IMR-90 (cell line): ENCODE measurements around the gene SEMA4D. TPM values are rescaled to one million over a fixed set of nuclear protein-coding genes. Genes with fewer than 3 reads are reported as not detected.

ENCODE experiments used
- ATAC-seq: fragments of 200-7000 bp; cut with Tn5 transposase; 2 replicates; pipeline ENCODE4 v1.9.1; 2020; ENCODE audit warnings: low read depth, mild to moderate bottlenecking, moderate library complexity
- BruUV-seq: library from RNA; stranded (reverse); fragments of 400-500 nt; replicated peaks from 2 replicates; lab custom pipeline; 2021; lab: Mats Ljungman, UMichigan
- CTCF ChIA-PET: fragments of 300-600 bp; formaldehyde crosslinking; extraction: SDS; loops from one replicate; lab custom pipeline; 2021; ENCODE audit warnings: antibody characterized with exemption; lab: Yijun Ruan, JAX
- POLR2A ChIA-PET: fragments of 300-600 bp; sonication (Branson Sonifier 250); formaldehyde crosslinking; loops from one replicate; lab custom pipeline; 2022; ENCODE audit warnings: antibody characterized with exemption; ENCODE audit not compliant: unreplicated experiment; lab: Charles Lee
- DNase-seq: peaks from one replicate; pipeline ENCODE4 v3.0.0; 2013
- H2AFZ ChIP-seq: replicated peaks from 2 replicates; pipeline ENCODE3; 2013; ENCODE audit warnings: low read length, mild to moderate bottlenecking; ENCODE audit not compliant: poor library complexity
- H2AK5ac ChIP-seq: 2 replicates; pipeline ENCODE4 v1.6.1; 2013; ENCODE audit warnings: low read depth, low read length, inconsistent platforms
- H2AK9ac ChIP-seq: replicated peaks from 2 replicates; pipeline ENCODE3; 2013; ENCODE audit warnings: mild to moderate bottlenecking, low read depth, low read length, moderate library complexity; ENCODE audit not compliant: poor library complexity
- H2BK120ac ChIP-seq: 2 replicates; pipeline ENCODE4 v1.6.1; 2013; ENCODE audit warnings: low read depth, low read length, inconsistent platforms
- H2BK15ac ChIP-seq: 3 replicates; pipeline ENCODE4 v1.6.1; 2013; ENCODE audit warnings: low read depth, low read length, inconsistent platforms
- H2BK20ac ChIP-seq: 2 replicates; pipeline ENCODE4 v1.6.1; 2013; ENCODE audit warnings: low read depth, mild to moderate bottlenecking, inconsistent platforms, low read length, moderate library complexity
- H2BK5ac ChIP-seq: 2 replicates; pipeline ENCODE4 v1.6.1; 2013; ENCODE audit warnings: mild to moderate bottlenecking, low read depth, low read length, inconsistent platforms; ENCODE audit not compliant: poor library complexity, severe bottlenecking
- H3K14ac ChIP-seq: replicated peaks from 2 replicates; pipeline ENCODE4 v1.6.1; 2013; ENCODE audit warnings: low read depth, low read length, inconsistent platforms
- H3K18ac ChIP-seq: 2 replicates; pipeline ENCODE4 v1.6.1; 2013; ENCODE audit warnings: low read depth, low read length, control low read depth
- H3K23ac ChIP-seq: 2 replicates; pipeline ENCODE4 v1.6.1; 2013; ENCODE audit warnings: low read depth, low read length, inconsistent platforms
- H3K27ac ChIP-seq: 2 replicates; pipeline ENCODE4 v1.5.1; 2013; ENCODE audit warnings: mild to moderate bottlenecking, control low read depth, low read length; ENCODE audit not compliant: insufficient read depth
- H3K27me3 ChIP-seq: 2 replicates; pipeline ENCODE4 v1.6.1; 2013; ENCODE audit warnings: low read length; ENCODE audit not compliant: control insufficient read depth, insufficient read depth
- H3K36me3 ChIP-seq: 2 replicates; pipeline ENCODE4 v1.6.1; 2013; ENCODE audit warnings: low read length, mixed read lengths; ENCODE audit not compliant: control insufficient read depth, insufficient read depth
- H3K4ac ChIP-seq: 2 replicates; pipeline ENCODE4 v1.6.1; 2013; ENCODE audit warnings: low read depth, low read length, inconsistent platforms
- H3K4me1 ChIP-seq: 2 replicates; pipeline ENCODE4 v1.6.1; 2013; ENCODE audit warnings: low read length, mixed read lengths; ENCODE audit not compliant: control insufficient read depth, insufficient read depth
- H3K4me2 ChIP-seq: 2 replicates; pipeline ENCODE4 v1.6.1; 2013; ENCODE audit warnings: low read depth, mild to moderate bottlenecking, control low read depth, low read length, moderate library complexity
- H3K4me3 ChIP-seq: 2 replicates; pipeline ENCODE4 v1.5.1; 2013; ENCODE audit warnings: low read depth, mild to moderate bottlenecking, control low read depth, low read length, moderate library complexity; ENCODE audit not compliant: insufficient read depth
- H3K56ac ChIP-seq: 2 replicates; pipeline ENCODE4 v1.6.1; 2013; ENCODE audit warnings: low read length, inconsistent platforms; ENCODE audit not compliant: insufficient read depth; ENCODE audit errors: extremely low read depth
- H3K79me1 ChIP-seq, 2 experiments: 2 replicates each; pipeline ENCODE4 v1.6.1; 2013; ENCODE audit warnings: low read length in 2 of 2, inconsistent platforms in 1 of 2, low read depth in 1 of 2
- H3K9ac ChIP-seq: 2 replicates; pipeline ENCODE4 v1.6.1; 2013; ENCODE audit warnings: low read depth, low read length, control low read depth
- H3K9me1 ChIP-seq: 2 replicates; pipeline ENCODE4 v1.6.1; 2013; ENCODE audit warnings: low read length, inconsistent platforms; ENCODE audit not compliant: insufficient read depth
- H3K9me3 ChIP-seq: 2 replicates; pipeline ENCODE4 v1.6.1; 2013; ENCODE audit warnings: low read length; ENCODE audit not compliant: control insufficient read depth, insufficient read depth
- H4K20me1 ChIP-seq: 2 replicates; pipeline ENCODE4 v1.6.1; 2013; ENCODE audit warnings: low read length, inconsistent platforms; ENCODE audit not compliant: insufficient read depth
- H4K5ac ChIP-seq: 2 replicates; pipeline ENCODE4 v1.6.1; 2013; ENCODE audit warnings: mild to moderate bottlenecking, low read depth, low read length, control low read depth
- H4K8ac ChIP-seq, 2 experiments: 2 replicates each; pipeline ENCODE4 v1.6.1; 2013; ENCODE audit warnings: low read depth in 2 of 2, low read length in 2 of 2, control low read depth in 1 of 2, inconsistent platforms in 1 of 2
- H4K91ac ChIP-seq: 2 replicates; pipeline ENCODE4 v1.6.1; 2013; ENCODE audit warnings: low read depth, low read length, inconsistent platforms; ENCODE audit not compliant: insufficient read depth
- FOS ChIP-seq: fragments of 150-350 bp; IDR thresholded peaks from 2 replicates; pipeline ENCODE4 v1.6.1; 2016; ENCODE audit warnings: low read depth, low read length
- SMC3 ChIP-seq: fragments of 150-350 bp; IDR thresholded peaks from 2 replicates; pipeline ENCODE4 v1.6.1; 2016; ENCODE audit warnings: low read depth, mild to moderate bottlenecking, antibody characterized with exemption, low read length, moderate library complexity
- WGBS, 2 experiments: methylation state at CpG; one replicate each; pipeline versions ENCODE4 v1.1.5 to v1.1.7; 2013; ENCODE audit warnings: missing lambda C conversion rate in 2 of 2; ENCODE audit not compliant: insufficient read length in 1 of 2; ENCODE audit errors: extremely low coverage in 2 of 2; 5-methylcytosine and 5-hydroxymethylcytosine counted together
- dilution Hi-C: fragments of 300-500 bp; cut with HindIII; formaldehyde crosslinking; loops from one replicate; pipeline ENCODE4 v1.14.3; 2018; ENCODE audit warnings: low sequenced_read_pairs; ENCODE audit not compliant: unreplicated experiment
- in situ Hi-C: fragments of 300-500 bp; cut with MboI; formaldehyde crosslinking; loops from 3 replicates; pipeline ENCODE4 v1.14.3; 2019; ENCODE audit warnings: low sequenced_read_pairs, inconsistent platforms, mixed read lengths
- intact Hi-C: fragments of 100-400 bp; cut with micrococcal nuclease; formaldehyde crosslinking; loops from 2 replicates; pipeline ENCODE4 v1.10.0; 2022
- polyA plus RNA-seq, 3 experiments: library from polyadenylated mRNA; depleted of rRNA; stranded (reverse); fragments of >200 nt; gene quantifications; 2 replicates each; pipeline ENCODE4 v1.2.3, GENCODE V29; 2012; ENCODE audit warnings: low replicate concordance in 1 of 3
- total RNA-seq: library from RNA; depleted of rRNA; stranded (reverse); fragments of >200 nt; gene quantifications from 2 replicates; pipeline ENCODE4 v1.2.3, GENCODE V29; 2012

Gene SEMA4D
- total and polyA plus RNA-seq, 2 of the 4 experiments (the other 2 are of a cell fraction): 0.90 to 1.5 TPM

- H3K18ac ChIP-seq: no peak overlapping the region
- H4K20me1 ChIP-seq: no peaks in the 10 kb centered on the region; the same call in 1 of the 2 replicates
- no peak overlapping the region for H4K5ac ChIP-seq
- no peak overlapping the region for H2BK15ac ChIP-seq
- H4K8ac ChIP-seq: no peak overlapping the region
- ChIA-PET POLR2A (no interaction called here), CTCF (interaction anchor here (1.0 kb wide), 1 partner anchor 152 kb away, joined by 3 read pairs; no protein-coding TSS in a partner anchor)
- 100% methylated on average over 4 of the region's 6 CpGs; no CpG with 5 or more reads in 1 of the 2 experiments for WGBS, 2 experiments
- H2BK20ac ChIP-seq: no peak overlapping the region
- no peaks in the 10 kb centered on the region for H3K9me3 ChIP-seq
- H3K14ac ChIP-seq: no peak overlapping the region
- H3K23ac ChIP-seq: no peak overlapping the region
- in situ Hi-C loops: no loop called here
- H3K4ac ChIP-seq: no peak overlapping the region
- H3K4me3 ChIP-seq: no peak overlapping the region
- H3K4me2 ChIP-seq: no peak overlapping the region
- DNase-seq (no peak), ATAC-seq (no peak)
- peaks cover 5% of the 10 kb centered on the region; the same call in 1 of the 2 replicates for H3K4me1 ChIP-seq
- H2AK9ac ChIP-seq: no peak overlapping the region
- intact Hi-C loops: no loop called here
- no peak overlapping the region for H3K27ac ChIP-seq
- H3K9ac ChIP-seq: no peak overlapping the region
- no peak overlapping the region for H4K91ac ChIP-seq
- no peaks in the 10 kb centered on the region for H3K27me3 ChIP-seq
- no TSS peak for BruUV-seq
- no peak overlapping the region for H3K56ac ChIP-seq
- peaks cover 4 to 20% of the 10 kb centered on the region in 2 experiments; a peak in 3 of 4 replicates for H3K79me1 ChIP-seq
- H3K9me1 ChIP-seq: peaks cover 3% of the 10 kb centered on the region; the same call in 1 of the 2 replicates
- H3K36me3 ChIP-seq: peaks cover 68% of the 10 kb centered on the region
- dilution Hi-C loops: no loop called here
- TF ChIP-seq SMC3: no peak
- TF ChIP-seq FOS: no peak
- no peak overlapping the region for H2BK120ac ChIP-seq
- H2AFZ ChIP-seq: no peak overlapping the region
- H2AK5ac ChIP-seq: no peak overlapping the region
- no peak overlapping the region for H2BK5ac ChIP-seq
Observed at GRCh38 chr9:89351584-89352300, 146.2 kb downstream of the SEMA4D start.
